ENCODE results near the gene PRCD.
"Not testable (repeated sequence)": the region's sequence is repeated elsewhere in the genome, so short reads cannot be mapped to it uniquely, and the experiment has no call there.

Gene PRCD

GRCh38 chr17:76506408-76507345 is 33.2 kb upstream of the PRCD start:
- peak; percentile 56 for DNase-seq

GRCh38 chr17:76508472-76509063 is 31.3 kb upstream of the PRCD start:
- DNase-seq, result not testable (repeated sequence)

DNA sequence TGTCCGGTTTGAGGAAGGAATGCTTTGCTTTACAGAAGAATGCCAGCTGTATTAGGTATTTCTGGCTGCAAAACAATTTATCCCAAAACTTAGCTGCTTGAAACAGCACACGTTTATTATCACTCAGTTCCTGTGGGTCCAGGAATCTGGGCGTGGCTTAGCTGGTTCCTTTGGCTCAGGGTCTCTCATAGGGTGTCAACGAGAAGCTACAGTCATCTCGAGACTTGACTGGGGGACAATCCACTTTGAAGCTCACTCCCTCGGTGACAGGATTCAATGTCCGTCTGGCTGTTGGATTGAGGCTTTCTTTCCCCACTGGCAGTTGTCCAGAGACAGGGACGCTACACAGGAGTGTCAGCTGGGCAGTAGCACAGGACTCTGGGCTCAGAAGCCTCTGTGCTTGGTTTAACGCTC is 29.0 kb upstream of the PRCD start:
- DNase-seq, result no peak

- no peak for DNase-seq
Measured at GRCh38 chr17:76511668-76512365, 28.0 kb upstream of the PRCD start.

GRCh38 chr17:76512366-76513305 is 27.2 kb upstream of the PRCD start:
- DNase-seq, result no peak

- DNase-seq, result no peak
Measured at GRCh38 chr17:76513306-76513692, 26.5 kb upstream of the PRCD start.

DNA sequence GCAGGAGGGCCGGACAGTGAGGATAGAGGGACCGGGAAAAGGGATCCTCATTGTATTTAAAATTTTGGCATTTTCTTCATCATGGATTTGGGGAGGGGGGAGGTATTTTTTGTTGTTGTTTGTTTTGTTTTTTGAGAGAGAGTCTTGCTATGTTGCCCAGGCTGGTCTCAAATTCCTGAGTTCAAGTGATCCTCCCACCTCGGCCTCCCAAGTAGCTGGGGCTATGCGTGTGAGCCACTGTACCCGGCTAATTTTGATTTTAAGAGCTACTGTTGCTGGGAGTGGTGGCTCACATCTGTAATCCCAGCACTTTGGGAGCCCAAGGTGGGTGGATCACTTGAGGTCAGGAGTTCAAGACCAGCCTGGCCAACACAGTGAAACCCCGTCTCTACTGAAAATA is 25.5 kb upstream of the PRCD start:
- not testable (repeated sequence) for DNase-seq

DNA sequence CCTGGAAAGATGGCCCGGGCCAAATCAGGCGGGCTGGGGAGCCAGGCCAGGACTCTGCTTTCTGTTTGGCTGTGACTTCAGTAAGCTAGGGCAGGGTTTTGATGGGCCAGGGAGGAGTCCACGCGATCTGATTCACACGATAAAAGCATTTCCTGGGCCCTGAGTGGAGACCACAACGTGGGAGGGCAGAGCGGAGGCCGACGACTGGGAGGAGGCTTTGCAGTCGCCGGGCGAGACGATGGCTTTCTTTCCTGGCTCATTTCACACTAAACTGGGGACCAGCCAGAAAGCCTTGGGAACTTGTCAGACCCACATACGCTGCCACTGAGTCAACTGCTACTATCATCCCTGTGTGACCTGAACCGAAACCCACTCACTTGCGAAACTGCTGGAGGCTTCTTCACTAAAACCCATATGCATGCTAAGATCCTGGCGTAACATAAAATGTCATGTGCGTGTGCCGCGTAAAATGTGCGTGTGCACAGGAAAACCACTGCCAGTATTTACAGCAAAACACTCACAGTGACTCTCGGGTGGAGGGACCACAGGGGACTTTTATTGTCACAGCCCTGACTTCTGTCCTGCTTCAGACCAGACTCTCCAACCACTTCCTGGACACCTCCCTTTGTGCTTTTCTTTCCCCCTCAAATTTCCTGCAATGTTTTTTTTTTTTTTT is 24.4 kb upstream of the PRCD start:
- no peak for DNase-seq

DNA sequence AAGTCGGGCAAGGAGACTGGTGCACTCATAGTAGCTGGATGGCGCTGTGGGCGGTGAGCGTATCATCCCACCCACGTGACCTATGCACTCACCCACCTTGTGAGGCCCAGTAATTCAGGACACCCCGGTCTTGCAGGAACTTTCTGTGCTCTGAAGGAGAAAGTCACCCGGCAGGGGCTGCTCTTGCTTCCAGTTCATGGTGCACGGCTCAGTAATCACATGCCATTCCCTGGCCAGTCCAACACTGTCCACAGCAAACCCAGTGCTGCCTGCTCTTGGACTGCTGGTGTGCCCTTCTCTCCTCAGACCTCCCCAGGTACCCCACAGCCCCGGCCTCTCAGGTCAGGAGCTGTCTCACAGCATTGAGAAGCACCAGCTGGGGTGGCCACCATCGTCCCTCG is 22.2 kb upstream of the PRCD start:
- DNase-seq, result no peak

DNA sequence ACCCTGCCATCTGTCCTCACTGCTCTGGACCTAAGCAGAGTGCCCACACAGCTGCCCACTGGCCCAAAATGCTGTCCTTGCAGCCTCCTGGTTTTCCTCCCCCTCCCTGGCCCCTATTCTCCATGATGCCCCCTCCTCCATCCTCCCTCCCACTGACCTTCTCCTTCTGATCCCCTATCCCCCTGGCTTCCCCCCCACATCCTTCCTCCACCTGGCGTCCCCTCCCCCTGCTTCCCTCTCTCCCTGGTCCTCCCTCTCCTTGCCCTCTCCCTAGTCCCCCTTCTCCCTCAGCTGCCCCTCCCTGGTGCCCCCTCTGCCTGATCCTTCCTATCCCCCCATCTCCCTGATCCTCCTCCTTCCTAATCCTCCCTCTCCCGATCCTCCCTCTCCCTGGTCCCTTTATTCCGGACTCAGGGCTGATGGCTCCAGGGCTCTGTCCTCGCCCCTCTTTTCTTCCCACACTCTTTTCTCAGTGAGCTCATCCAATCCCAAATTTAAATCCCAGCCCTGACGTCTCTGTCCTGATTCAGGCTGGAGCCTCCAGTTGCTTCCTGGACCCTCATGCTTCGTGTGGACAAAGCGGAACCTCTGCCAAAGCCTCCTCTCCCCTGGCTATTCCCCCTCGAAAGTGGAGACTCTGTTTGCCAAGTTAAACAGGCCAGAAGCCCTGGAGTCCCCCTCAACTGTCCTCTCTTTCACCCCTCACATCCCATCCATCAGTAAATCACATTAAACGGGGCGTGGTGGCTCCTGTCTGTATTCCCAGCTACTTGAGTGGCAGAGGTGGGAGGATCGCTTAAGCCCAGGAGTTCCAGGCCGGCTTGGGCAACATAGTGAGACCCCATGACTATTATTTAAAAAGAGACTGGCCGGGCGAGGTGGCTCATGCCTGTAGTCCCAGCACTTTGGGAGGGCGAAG is 20.5 kb upstream of the PRCD start:
- no peak for DNase-seq

GRCh38 chr17:76521262-76521661 is 18.6 kb upstream of the PRCD start:
- no peak for DNase-seq

- DNase-seq, result not testable (repeated sequence)
Measured at GRCh38 chr17:76521683-76522082, 18.2 kb upstream of the PRCD start.

- peak; percentile 46 for DNase-seq
Measured at GRCh38 chr17:76523084-76524037, 16.5 kb upstream of the PRCD start.

- DNase-seq, result no peak
Measured at GRCh38 chr17:76524598-76525512, 15.0 kb upstream of the PRCD start.

DNA sequence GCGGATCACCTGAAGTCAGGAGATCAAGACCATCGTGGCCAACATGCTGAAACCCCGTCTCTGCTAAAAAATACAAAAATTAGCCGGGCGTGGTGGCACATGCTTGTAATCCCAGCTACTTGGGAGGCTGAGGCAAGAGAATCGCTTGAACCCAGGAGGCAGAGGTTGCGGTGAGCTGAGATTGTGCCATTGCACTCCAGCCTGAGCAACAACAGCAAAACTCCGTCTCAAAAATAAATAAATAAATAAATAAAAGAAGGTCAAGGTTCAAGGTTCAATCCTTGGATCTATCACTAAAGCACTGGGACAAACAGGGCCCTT is 14.4 kb upstream of the PRCD start:
- not testable (repeated sequence) for DNase-seq

DNA sequence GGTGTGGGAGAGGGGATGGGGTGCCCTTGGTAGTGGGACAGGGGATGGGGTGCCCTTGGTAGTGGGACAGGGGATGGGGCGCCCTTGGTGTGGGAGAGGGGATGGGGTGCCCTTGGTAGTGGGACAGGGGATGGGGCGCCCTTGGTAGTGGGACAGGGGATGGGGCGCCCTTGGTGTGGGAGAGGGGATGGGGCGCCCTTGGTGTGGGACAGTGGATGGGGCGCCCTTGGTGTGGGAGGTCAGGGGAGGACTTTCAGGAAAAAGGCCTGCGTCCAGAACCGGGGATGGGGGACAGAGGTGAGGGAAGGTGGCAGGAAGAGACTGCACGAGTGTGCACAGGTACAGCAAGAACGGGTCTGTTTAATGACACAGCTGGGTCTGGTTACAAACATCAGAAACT is 12.8 kb upstream of the PRCD start:
- DNase-seq, result not testable (repeated sequence)

GRCh38 chr17:76527430-76528111 is 12.3 kb upstream of the PRCD start:
- DNase-seq, result no peak

DNA sequence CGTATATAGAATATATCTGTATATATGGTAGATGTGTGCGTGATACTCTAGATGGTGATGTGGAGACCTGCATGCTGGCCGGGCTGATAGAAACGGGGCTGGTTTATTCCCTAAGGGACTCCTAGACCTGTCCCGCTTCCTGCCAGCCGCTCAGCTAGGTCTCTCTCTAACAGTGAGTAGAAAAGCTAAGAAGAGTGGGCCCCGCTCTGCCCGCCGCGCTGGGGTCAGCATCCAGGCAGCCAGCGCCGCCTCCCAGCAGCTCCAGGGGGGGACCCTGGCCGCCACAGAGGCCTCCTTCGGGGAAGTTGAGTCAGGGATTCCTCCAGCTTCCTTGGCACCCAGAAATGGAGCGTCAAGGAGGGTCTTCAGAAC is 11.7 kb upstream of the PRCD start:
- no peak for DNase-seq
